ENCODE data around the gene MCF2L2. TPM values are rescaled to one million over a fixed set of nuclear protein-coding genes. Genes with fewer than 3 reads are reported as not detected.

Gene MCF2L2
- total and polyA plus RNA-seq, 2 of the 13 experiments (the other 11 are each of a cell fraction or from before 2014, with no cell fraction given), result not detected

DNA sequence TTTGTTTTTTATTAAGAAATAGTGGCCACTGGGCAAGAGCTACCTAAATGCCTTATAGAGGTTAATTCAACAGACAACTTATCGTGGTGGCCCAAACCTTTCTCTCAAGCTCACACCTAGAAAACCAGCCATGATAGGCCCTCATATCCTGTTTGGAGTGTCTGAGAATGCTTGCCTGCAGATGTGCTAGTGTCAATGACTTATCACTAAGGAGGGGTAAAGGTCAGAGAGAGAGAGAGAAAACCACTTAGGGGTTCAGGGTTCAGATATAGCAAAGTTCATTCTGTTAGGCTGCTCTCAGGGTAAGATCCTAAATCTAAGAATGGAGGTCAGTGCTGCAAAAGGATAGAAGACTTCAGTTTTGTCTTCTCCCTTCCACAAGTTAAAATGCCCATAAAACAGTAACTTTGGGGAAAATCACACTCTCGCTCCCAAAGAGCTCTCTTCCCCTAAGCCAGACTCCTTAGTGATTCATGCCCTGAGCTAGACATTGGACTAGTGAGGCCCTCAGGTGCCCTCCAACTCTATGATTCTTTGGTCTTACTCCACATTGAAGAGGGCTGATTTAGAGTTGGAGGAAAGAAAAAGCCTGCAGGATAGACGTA, 205.7 kb downstream of the MCF2L2 start:
- in situ Hi-C loops (cut with HindIII; ENCODE audit: extremely low pct_ligation_motif_present, low pct_unique_long_range_greater_than_20kb), result no loop called here
- H3K36me3 ChIP-seq (replicated peaks in 1 of 2; ENCODE audit: control insufficient read depth in 1 of 2, insufficient read depth in 2 of 2, low read length in 2 of 2), result no peaks in the 10 kb centered on the region
- FAIRE-seq (no peak), ATAC-seq (no peak), DNase-seq (ENCODE audit: low spot score) (no peak)
- no peak overlapping the region for H3K9ac ChIP-seq (ENCODE audit: insufficient read depth, low read depth, low read length)
- H4K20me1 ChIP-seq (ENCODE audit: insufficient read depth, low read length), result no peaks in the 10 kb centered on the region
- no peak overlapping the region for H3K27ac ChIP-seq (ENCODE audit: extremely low read length, insufficient read depth, low read length)
- H2AFZ ChIP-seq (ENCODE audit: low read length), result no peak overlapping the region
- POLR2A ChIA-PET, result no interaction called here
- no TSS peak for BruUV-seq (replicated peaks)
- no peaks in the 10 kb centered on the region for H3K4me1 ChIP-seq (ENCODE audit: insufficient read depth, low read length)
- H3K79me2 ChIP-seq (ENCODE audit: insufficient read depth, low read length), result no peaks in the 10 kb centered on the region
- no peak overlapping the region for H3K4me3 ChIP-seq (replicated peaks in 1 of 3; ENCODE audit: insufficient read depth in 1 of 3, low read depth in 2 of 3, low read length in 3 of 3)
- H3K4me2 ChIP-seq (ENCODE audit: low read depth, low read length), result no peak overlapping the region
- no peaks in the 10 kb centered on the region for H3K9me3 ChIP-seq (ENCODE audit: low read length)
- intact Hi-C loops (cut with micrococcal nuclease; ENCODE audit: unreplicated experiment), result no loop called here
- CTCF ChIA-PET (ENCODE audit: low intra/inter-chr PET ratio, low total read pairs), result no interaction called here
- 28% methylated on average over 3 of the region's 3 CpGs for WGBS (ENCODE audit: low lambda C conversion rate)
- H3K27me3 ChIP-seq (ENCODE audit: control insufficient read depth in 1 of 2, insufficient read depth in 2 of 2, low read length in 2 of 2), result peaks cover 2 to 24% of the 10 kb centered on the region in 2 experiments; a peak in 3 of 5 replicates
- TF ChIP-seq ZSCAN30 (CRISPR knock-in tag; IDR thresholded peaks at IDR 0.05) (no peak), ETV5 (CRISPR knock-in tag; IDR thresholded peaks at IDR 0.05; ENCODE audit: borderline replicate concordance) (no peak), AGO1 (IDR thresholded peaks at IDR 0.05; ENCODE audit: low read depth, low read length, poor library complexity, severe bottlenecking) (no peak), GATA4 (IDR thresholded peaks at IDR 0.05; ENCODE audit: borderline replicate concordance, low read depth) (no peak), SMARCC2 (IDR thresholded peaks at IDR 0.05) (no peak), HNRNPUL1 (IDR thresholded peaks at IDR 0.05; ENCODE audit: low read depth, low read length) (no peak), ZNF335 (CRISPR knock-in tag; IDR thresholded peaks at IDR 0.05) (no peak), RXRA (CRISPR knock-in tag; IDR thresholded peaks at IDR 0.05) (no peak)
- TF ChIP-seq, protein P1, sequence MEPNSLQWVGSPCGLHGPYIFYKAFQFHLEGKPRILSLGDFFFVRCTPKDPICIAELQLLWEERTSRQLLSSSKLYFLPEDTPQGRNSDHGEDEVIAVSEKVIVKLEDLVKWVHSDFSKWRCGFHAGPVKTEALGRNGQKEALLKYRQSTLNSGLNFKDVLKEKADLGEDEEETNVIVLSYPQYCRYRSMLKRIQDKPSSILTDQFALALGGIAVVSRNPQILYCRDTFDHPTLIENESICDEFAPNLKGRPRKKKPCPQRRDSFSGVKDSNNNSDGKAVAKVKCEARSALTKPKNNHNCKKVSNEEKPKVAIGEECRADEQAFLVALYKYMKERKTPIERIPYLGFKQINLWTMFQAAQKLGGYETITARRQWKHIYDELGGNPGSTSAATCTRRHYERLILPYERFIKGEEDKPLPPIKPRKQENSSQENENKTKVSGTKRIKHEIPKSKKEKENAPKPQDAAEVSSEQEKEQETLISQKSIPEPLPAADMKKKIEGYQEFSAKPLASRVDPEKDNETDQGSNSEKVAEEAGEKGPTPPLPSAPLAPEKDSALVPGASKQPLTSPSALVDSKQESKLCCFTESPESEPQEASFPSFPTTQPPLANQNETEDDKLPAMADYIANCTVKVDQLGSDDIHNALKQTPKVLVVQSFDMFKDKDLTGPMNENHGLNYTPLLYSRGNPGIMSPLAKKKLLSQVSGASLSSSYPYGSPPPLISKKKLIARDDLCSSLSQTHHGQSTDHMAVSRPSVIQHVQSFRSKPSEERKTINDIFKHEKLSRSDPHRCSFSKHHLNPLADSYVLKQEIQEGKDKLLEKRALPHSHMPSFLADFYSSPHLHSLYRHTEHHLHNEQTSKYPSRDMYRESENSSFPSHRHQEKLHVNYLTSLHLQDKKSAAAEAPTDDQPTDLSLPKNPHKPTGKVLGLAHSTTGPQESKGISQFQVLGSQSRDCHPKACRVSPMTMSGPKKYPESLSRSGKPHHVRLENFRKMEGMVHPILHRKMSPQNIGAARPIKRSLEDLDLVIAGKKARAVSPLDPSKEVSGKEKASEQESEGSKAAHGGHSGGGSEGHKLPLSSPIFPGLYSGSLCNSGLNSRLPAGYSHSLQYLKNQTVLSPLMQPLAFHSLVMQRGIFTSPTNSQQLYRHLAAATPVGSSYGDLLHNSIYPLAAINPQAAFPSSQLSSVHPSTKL (CRISPR knock-in tag; IDR thresholded peaks at IDR 0.05), result no peak
- TF ChIP-seq, protein P2, sequence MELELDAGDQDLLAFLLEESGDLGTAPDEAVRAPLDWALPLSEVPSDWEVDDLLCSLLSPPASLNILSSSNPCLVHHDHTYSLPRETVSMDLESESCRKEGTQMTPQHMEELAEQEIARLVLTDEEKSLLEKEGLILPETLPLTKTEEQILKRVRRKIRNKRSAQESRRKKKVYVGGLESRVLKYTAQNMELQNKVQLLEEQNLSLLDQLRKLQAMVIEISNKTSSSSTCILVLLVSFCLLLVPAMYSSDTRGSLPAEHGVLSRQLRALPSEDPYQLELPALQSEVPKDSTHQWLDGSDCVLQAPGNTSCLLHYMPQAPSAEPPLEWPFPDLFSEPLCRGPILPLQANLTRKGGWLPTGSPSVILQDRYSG (CRISPR knock-in tag; IDR thresholded peaks at IDR 0.05), result no peak
- TF ChIP-seq, protein P3, sequence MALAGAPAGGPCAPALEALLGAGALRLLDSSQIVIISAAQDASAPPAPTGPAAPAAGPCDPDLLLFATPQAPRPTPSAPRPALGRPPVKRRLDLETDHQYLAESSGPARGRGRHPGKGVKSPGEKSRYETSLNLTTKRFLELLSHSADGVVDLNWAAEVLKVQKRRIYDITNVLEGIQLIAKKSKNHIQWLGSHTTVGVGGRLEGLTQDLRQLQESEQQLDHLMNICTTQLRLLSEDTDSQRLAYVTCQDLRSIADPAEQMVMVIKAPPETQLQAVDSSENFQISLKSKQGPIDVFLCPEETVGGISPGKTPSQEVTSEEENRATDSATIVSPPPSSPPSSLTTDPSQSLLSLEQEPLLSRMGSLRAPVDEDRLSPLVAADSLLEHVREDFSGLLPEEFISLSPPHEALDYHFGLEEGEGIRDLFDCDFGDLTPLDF (CRISPR knock-in tag; IDR thresholded peaks at IDR 0.05), result no peak
- TF ChIP-seq, protein P4, sequence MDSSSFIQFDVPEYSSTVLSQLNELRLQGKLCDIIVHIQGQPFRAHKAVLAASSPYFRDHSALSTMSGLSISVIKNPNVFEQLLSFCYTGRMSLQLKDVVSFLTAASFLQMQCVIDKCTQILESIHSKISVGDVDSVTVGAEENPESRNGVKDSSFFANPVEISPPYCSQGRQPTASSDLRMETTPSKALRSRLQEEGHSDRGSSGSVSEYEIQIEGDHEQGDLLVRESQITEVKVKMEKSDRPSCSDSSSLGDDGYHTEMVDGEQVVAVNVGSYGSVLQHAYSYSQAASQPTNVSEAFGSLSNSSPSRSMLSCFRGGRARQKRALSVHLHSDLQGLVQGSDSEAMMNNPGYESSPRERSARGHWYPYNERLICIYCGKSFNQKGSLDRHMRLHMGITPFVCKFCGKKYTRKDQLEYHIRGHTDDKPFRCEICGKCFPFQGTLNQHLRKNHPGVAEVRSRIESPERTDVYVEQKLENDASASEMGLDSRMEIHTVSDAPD (CRISPR knock-in tag; IDR thresholded peaks at IDR 0.05), result no peak
- TF ChIP-seq, protein P5, sequence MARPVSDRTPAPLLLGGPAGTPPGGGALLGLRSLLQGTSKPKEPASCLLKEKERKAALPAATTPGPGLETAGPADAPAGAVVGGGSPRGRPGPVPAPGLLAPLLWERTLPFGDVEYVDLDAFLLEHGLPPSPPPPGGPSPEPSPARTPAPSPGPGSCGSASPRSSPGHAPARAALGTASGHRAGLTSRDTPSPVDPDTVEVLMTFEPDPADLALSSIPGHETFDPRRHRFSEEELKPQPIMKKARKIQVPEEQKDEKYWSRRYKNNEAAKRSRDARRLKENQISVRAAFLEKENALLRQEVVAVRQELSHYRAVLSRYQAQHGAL (CRISPR knock-in tag; IDR thresholded peaks at IDR 0.05; ENCODE audit: not compliant biosample characterization), result no peak

Data from HepG2 (cell line).